ENCODE data around the gene PTPRR. TPM values are rescaled to one million over a fixed set of nuclear protein-coding genes. Genes with fewer than 3 reads are reported as not detected.

PTPRR gene
- total RNA-seq, 2 donors from 2014 or later: 0.32 to 2.4 TPM

- H3K4me1 ChIP-seq (replicated peaks): peaks cover 22% of the 10 kb centered on the region
- WGBS: 75% methylated on average over 2 of the region's 2 CpGs
- H3K27me3 ChIP-seq (replicated peaks; ENCODE audit: insufficient read depth): no peaks in the 10 kb centered on the region
- H3K27ac ChIP-seq: no peak overlapping the region
- no peak for DNase-seq (ENCODE audit: low spot score)
- intact Hi-C loops (cut with DNase I): no loop called here
- H3K36me3 ChIP-seq: no peaks in the 10 kb centered on the region
- no peak overlapping the region for H3K4me3 ChIP-seq
- no peaks in the 10 kb centered on the region for H3K9me3 ChIP-seq
- TF ChIP-seq, protein P1, sequence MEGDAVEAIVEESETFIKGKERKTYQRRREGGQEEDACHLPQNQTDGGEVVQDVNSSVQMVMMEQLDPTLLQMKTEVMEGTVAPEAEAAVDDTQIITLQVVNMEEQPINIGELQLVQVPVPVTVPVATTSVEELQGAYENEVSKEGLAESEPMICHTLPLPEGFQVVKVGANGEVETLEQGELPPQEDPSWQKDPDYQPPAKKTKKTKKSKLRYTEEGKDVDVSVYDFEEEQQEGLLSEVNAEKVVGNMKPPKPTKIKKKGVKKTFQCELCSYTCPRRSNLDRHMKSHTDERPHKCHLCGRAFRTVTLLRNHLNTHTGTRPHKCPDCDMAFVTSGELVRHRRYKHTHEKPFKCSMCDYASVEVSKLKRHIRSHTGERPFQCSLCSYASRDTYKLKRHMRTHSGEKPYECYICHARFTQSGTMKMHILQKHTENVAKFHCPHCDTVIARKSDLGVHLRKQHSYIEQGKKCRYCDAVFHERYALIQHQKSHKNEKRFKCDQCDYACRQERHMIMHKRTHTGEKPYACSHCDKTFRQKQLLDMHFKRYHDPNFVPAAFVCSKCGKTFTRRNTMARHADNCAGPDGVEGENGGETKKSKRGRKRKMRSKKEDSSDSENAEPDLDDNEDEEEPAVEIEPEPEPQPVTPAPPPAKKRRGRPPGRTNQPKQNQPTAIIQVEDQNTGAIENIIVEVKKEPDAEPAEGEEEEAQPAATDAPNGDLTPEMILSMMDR (IDR thresholded peaks at IDR 0.05): no peak
- TF ChIP-seq POLR2AphosphoS5 (IDR thresholded peaks at IDR 0.05) (no peak), POLR2A (IDR thresholded peaks at IDR 0.05) (no peak)
Measured at GRCh38 chr12:70639535-70639934, 281.0 kb downstream of the PTPRR start.

DNA sequence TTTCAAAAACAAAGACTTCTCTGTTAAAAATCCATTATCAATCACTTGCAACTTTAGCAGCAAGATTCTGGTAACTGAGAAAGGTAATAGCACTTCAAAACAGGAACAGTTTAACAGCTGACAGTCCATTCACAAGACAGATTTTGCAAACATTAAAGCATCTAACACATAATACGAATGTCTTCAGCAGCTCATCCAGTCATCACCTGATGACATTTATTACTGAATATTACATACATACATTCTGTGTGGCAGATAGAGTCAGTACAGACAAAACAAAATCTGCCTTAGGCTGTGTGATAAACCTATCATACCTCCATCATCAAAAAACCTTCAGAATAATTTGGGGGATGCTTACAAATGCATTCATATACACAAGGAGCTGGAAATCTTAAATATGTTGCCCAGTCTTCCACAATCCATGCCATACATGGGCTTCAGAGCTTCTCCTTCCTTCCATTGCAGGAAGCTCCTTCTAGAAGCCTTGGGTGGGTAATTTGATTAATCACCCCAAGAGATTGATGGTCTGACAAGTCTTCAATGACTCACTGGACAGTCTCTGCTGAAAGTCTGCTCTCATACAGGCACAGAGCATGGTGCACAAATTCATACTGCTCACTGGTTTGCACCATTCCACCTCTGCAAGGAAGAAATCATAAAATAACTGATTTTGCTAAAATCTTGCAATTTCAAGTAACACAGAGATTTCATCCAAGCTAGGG, 281.7 kb downstream of the PTPRR start:
- H3K4me3 ChIP-seq: no peak overlapping the region
- H3K4me1 ChIP-seq (replicated peaks): peaks cover 18% of the 10 kb centered on the region
- DNase-seq (ENCODE audit: low spot score): no peak
- H3K36me3 ChIP-seq: no peaks in the 10 kb centered on the region
- H3K27ac ChIP-seq: no peak overlapping the region
- no peaks in the 10 kb centered on the region for H3K9me3 ChIP-seq
- H3K27me3 ChIP-seq (replicated peaks; ENCODE audit: insufficient read depth): no peaks in the 10 kb centered on the region
- TF ChIP-seq, protein P1 (IDR thresholded peaks at IDR 0.05): no peak
- no peak for TF ChIP-seq POLR2A (IDR thresholded peaks at IDR 0.05)
- intact Hi-C loops (cut with DNase I): no loop called here
- WGBS: 62% methylated on average over 1 of the region's 1 CpG

- Histone ChIP-seq H3K9me3 (no peaks in the 10 kb centered on the region), H3K27me3 (replicated peaks; ENCODE audit: insufficient read depth) (no peaks in the 10 kb centered on the region), H3K4me3 (peak within 1 kb of the TSS in 1 of 2 donors; percentile 6), H3K4me1 (replicated peaks) (peaks cover 12% of the 10 kb centered on the region), H3K27ac (peak within 1 kb of the TSS in 1 of 2 donors; percentile 12), H3K36me3 (no peaks in the 10 kb centered on the region)
- TF ChIP-seq, protein P1 (IDR thresholded peaks at IDR 0.05): no peak
- TF ChIP-seq POLR2AphosphoS5 (IDR thresholded peaks at IDR 0.05): no peak
- no peak for DNase-seq (ENCODE audit: low spot score)
- WGBS: 46% methylated on average over 6 of the region's 6 CpGs
- intact Hi-C loops (cut with DNase I): no loop called here
Measured at GRCh38 chr12:70637303-70638085, 283.0 kb downstream of the PTPRR start, which contains the start of gene PTPRB. TSS of gene PTPRB (minus strand) at chr12:70637429. CDS start at chr12:70637395, 34 bp downstream.

DNA sequence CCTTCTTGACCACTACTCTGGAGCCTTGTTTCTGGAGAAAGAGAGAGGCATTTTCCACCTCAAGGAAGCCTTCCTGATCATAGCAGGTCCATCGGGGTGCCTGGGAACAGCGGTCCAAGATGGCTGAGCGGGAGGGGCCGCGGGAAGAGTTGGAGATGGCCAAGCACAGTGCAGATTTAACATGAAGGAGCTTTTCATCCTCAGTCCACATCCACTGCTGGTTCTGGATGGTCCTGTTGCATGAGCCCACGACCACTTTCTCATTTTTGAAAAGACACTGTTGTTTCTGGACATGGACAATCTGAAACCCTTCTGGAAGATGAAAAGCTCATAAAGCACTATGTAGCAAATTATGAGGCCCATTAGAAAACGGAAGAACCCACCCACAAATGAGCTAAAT, 284.8 kb downstream of the PTPRR start:
- Histone ChIP-seq H3K27ac (no peak overlapping the region), H3K4me3 (no peak overlapping the region), H3K4me1 (replicated peaks) (peaks cover 9% of the 10 kb centered on the region), H3K9me3 (no peaks in the 10 kb centered on the region), H3K27me3 (replicated peaks; ENCODE audit: insufficient read depth) (no peaks in the 10 kb centered on the region), H3K36me3 (no peaks in the 10 kb centered on the region)
- TF ChIP-seq POLR2AphosphoS5 (IDR thresholded peaks at IDR 0.05) (no peak), POLR2A (IDR thresholded peaks at IDR 0.05) (no peak)
- TF ChIP-seq, protein P1 (IDR thresholded peaks at IDR 0.05): no peak
- 86% methylated on average over 7 of the region's 7 CpGs for whole genome bisulfite sequencing
- intact Hi-C loops (cut with DNase I): no loop called here
- no peak for DNase-seq (ENCODE audit: low spot score)

Measured in prostate gland (tissue), 2 donors.